HL-60 (cell line): ENCODE measurements around the gene EEF1A2.

Experiments
- DNase-seq, 2 experiments: peaks; one replicate each; pipeline ENCODE4 v3.0.0-alpha.2; 2010 to 2020; ENCODE audit warnings: low read depth in 1 of 2, low spot score in 1 of 2
- H3K27ac ChIP-seq: fragments of 250-450 bp; sonication (Bioruptor Pico); replicated peaks from 2 replicates; pipeline ENCODE4 v1.5.1; 2020; ENCODE audit warnings: mild to moderate bottlenecking, moderate library complexity
- H3K27me3 ChIP-seq: fragments of 250-450 bp; sonication (Bioruptor Pico); 2 replicates; pipeline ENCODE4 v1.5.1; 2021; ENCODE audit warnings: mild to moderate bottlenecking, moderate library complexity; ENCODE audit not compliant: insufficient read depth, poor library complexity, severe bottlenecking
- H3K4me3 ChIP-seq: replicated peaks from 2 replicates; pipeline ENCODE4 v1.5.1; 2011; ENCODE audit warnings: mild to moderate bottlenecking, control low read depth, low read length; ENCODE audit not compliant: insufficient read depth
- GABPA ChIP-seq: IDR thresholded peaks from 2 replicates; pipeline ENCODE4 v1.6.1; 2012; ENCODE audit warnings: low read depth
- POLR2AphosphoS5 ChIP-seq: IDR thresholded peaks from 2 replicates; pipeline ENCODE4 v1.6.1; 2012; ENCODE audit warnings: low read depth
- SPI1 ChIP-seq: IDR thresholded peaks from 2 replicates; pipeline ENCODE4 v1.6.1; 2012; ENCODE audit warnings: low read depth, mild to moderate bottlenecking, borderline replicate concordance
- TF ChIP-seq, protein P1 (sequence below): IDR thresholded peaks from 2 replicates; pipeline ENCODE4 v1.6.1; 2012; ENCODE audit warnings: low read depth; ENCODE audit not compliant: insufficient replicate concordance
- TF ChIP-seq, protein P2 (sequence below): IDR thresholded peaks from one replicate; pipeline ENCODE4 v1.5.1; 2011; ENCODE audit warnings: low read length, control low read depth, inconsistent platforms; ENCODE audit not compliant: insufficient read depth

EEF1A2 gene

DNA sequence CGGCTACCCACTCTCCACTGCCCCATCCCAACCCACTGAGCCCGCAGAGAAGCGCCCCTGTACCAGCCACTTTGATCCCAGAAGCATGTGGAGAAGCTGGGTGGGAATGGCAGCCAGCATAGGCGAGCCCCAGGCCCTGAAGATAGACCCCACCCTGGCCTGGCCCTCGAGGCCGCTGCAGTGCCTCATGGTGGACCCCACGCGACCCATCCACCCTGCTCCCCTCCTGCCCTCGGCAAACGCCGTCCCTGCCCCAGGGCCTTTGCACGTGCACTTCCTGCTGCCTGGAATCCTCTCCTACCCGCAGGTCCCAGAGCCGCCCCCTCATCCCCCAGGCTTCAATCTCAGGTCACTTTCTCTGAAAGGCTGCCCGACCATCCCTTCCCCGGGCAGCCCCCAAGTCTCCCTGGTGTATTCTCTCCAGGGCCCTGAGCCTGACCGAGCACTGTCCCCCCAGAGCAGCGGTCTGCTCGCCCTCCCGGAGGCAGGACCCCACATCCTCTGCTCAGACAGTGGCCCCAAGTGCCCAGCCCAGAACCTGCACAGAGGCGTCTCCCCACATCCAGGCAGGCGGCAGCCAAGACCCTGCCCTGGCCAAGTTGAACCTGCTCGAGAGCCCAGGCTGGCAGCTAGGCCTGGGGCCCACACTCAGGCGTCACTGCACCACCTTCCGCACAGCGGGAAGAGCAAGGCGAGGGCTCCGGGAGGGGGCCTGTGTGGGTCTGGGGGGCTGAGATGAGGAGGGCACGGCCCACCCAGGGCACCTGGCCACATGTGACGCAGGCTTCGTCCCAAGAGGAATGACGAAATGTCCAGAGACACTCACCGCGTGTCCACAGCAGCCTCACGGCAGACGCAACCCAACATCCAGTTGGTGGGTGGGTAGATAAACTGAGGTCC is 40.5 kb downstream of the EEF1A2 start:
- no peak overlapping the region for H3K4me3 ChIP-seq
- TF ChIP-seq GABPA, result no peak
- TF ChIP-seq POLR2AphosphoS5, result no peak
- TF ChIP-seq, protein P1, sequence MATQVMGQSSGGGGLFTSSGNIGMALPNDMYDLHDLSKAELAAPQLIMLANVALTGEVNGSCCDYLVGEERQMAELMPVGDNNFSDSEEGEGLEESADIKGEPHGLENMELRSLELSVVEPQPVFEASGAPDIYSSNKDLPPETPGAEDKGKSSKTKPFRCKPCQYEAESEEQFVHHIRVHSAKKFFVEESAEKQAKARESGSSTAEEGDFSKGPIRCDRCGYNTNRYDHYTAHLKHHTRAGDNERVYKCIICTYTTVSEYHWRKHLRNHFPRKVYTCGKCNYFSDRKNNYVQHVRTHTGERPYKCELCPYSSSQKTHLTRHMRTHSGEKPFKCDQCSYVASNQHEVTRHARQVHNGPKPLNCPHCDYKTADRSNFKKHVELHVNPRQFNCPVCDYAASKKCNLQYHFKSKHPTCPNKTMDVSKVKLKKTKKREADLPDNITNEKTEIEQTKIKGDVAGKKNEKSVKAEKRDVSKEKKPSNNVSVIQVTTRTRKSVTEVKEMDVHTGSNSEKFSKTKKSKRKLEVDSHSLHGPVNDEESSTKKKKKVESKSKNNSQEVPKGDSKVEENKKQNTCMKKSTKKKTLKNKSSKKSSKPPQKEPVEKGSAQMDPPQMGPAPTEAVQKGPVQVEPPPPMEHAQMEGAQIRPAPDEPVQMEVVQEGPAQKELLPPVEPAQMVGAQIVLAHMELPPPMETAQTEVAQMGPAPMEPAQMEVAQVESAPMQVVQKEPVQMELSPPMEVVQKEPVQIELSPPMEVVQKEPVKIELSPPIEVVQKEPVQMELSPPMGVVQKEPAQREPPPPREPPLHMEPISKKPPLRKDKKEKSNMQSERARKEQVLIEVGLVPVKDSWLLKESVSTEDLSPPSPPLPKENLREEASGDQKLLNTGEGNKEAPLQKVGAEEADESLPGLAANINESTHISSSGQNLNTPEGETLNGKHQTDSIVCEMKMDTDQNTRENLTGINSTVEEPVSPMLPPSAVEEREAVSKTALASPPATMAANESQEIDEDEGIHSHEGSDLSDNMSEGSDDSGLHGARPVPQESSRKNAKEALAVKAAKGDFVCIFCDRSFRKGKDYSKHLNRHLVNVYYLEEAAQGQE, result no peak
- no peak for TF ChIP-seq SPI1
- TF ChIP-seq, protein P2, sequence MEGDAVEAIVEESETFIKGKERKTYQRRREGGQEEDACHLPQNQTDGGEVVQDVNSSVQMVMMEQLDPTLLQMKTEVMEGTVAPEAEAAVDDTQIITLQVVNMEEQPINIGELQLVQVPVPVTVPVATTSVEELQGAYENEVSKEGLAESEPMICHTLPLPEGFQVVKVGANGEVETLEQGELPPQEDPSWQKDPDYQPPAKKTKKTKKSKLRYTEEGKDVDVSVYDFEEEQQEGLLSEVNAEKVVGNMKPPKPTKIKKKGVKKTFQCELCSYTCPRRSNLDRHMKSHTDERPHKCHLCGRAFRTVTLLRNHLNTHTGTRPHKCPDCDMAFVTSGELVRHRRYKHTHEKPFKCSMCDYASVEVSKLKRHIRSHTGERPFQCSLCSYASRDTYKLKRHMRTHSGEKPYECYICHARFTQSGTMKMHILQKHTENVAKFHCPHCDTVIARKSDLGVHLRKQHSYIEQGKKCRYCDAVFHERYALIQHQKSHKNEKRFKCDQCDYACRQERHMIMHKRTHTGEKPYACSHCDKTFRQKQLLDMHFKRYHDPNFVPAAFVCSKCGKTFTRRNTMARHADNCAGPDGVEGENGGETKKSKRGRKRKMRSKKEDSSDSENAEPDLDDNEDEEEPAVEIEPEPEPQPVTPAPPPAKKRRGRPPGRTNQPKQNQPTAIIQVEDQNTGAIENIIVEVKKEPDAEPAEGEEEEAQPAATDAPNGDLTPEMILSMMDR, result no peak
- H3K27me3 ChIP-seq, result peaks cover 27% of the 10 kb centered on the region
- no peak for DNase-seq
- no peak overlapping the region for H3K27ac ChIP-seq

DNA sequence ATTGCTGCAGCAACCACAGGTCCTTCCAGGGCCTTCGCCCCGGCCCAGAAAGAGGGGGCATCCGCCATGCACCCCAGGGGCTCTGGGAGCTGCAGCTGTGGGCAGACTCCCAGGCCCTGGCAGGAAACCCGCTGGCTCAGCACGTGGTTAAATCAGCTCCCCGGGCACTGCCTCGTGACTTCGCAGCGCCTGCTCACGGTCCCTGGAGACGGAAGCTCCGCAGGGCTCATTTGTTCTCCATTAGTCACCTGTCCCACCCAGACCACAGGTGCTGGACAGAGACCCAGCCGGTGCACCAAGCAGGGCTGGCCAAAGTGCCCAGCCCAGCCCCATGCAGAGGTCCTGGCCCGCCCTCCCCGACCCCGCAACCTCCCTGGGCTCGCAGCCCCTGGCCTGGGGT is 41.1 kb downstream of the EEF1A2 start:
- no peak overlapping the region for H3K27ac ChIP-seq
- DNase-seq, result peak in 1 of 2 experiments; percentile 53

DNA sequence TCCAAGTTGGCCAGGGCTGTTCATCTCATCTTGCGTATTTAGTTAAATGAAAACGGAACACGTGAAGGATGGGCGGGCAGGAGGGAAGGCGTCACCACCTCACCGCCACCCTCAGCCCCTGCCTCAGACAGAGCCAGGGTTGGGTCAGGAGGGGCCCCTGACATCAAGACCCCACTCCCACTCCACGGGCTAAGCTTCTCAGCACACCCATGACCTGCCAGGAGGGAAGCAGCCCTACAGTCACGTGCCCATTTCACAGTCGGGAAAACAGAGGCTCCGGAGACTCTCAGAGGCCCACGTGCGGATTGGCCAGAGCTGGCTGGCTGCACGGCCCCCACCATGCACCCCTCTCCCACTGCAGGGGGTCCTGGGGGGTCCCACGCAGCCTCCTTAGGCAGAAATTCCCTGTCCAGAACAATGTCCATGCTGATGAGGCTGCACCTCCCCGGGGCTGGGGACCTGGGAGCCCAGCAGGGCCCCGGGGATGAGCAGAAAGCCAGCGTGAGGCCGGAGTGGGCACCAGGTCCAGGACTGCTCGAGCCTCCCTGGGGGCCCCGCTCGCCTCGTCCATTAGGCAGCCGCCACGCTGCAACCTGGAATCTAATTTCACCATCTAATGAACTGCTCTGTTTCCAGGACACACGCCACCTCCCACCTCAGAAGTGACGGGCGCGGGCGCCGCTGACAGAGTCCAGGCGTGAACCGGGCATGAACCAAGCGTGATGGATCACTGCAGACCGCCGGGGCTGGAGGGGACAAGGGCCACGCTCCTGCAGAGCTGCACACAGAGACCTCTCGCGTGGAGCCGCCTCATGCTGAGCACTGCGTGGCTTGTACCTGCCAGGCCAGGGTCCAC is 42.2 kb downstream of the EEF1A2 start:
- TF ChIP-seq GABPA (no peak), SPI1 (no peak), POLR2AphosphoS5 (no peak)
- TF ChIP-seq, protein P1, result no peak
- TF ChIP-seq, protein P2, result no peak
- Histone ChIP-seq H3K27me3 (peaks cover 38% of the 10 kb centered on the region), H3K27ac (no peak overlapping the region), H3K4me3 (no peak overlapping the region)
- no peak for DNase-seq

More for the DNA sequence above, 41.1 kb downstream of the EEF1A2 start:
- Histone ChIP-seq H3K4me3 (no peak overlapping the region), H3K27me3 (peaks cover 33% of the 10 kb centered on the region)
- no peak for TF ChIP-seq POLR2AphosphoS5
- TF ChIP-seq, protein P1, result peak; percentile 63
